Motor neuron (in vitro differentiated cells): ENCODE results near the gene USP36. TPM values are rescaled to one million over a fixed set of nuclear protein-coding genes. Genes with fewer than 3 reads are reported as not detected.

Source experiments
- ATAC-seq, 8 experiments: fragments of 200-7000 bp; cut with Tn5 transposase; replicated peaks in 6 of 8; 2 replicates each; pipeline ENCODE4 v1.8.0; 2021; ENCODE audit warnings: mild to moderate bottlenecking in 8 of 8, moderate library complexity in 8 of 8
- H3K27ac ChIP-seq, 2 donors: fragments of 250-450 bp; sonication (Bioruptor Pico); 2 replicates each; pipeline ENCODE4 v1.9.0; 2021; ENCODE audit warnings: antibody characterized with exemption in 2 of 2, mild to moderate bottlenecking in 2 of 2, moderate library complexity in 1 of 2
- H3K4me1 ChIP-seq, 2 donors: fragments of 250-450 bp; sonication (Bioruptor Pico); replicated peaks in 1 of 2; 2 replicates each; pipeline ENCODE4 v1.6.1; 2021; ENCODE audit warnings: antibody characterized with exemption in 2 of 2, mild to moderate bottlenecking in 2 of 2, moderate library complexity in 1 of 2
- H3K4me3 ChIP-seq, 5 donors: fragments of 250-450 bp; sonication (Bioruptor Pico); 2 replicates each; pipeline ENCODE4 v1.9.0; 2021; ENCODE audit warnings: antibody characterized with exemption in 5 of 5, mild to moderate bottlenecking in 5 of 5, moderate library complexity in 4 of 5
- WGBS, 10 experiments: fragments of 450-650 bp; shearing (Covaris generic); methylation state at CpG; one replicate each; pipeline ENCODE4 v1.0.0; 2022; 5-methylcytosine and 5-hydroxymethylcytosine counted together
- in situ Hi-C, 9 experiments: fragments of 400-800 bp; cut with MboI; loops; one replicate each; pipeline ENCODE4 v1.15.0; 2021; ENCODE audit warnings: low sequenced_read_pairs in 9 of 9, low pct_unique_long_range_greater_than_20kb in 2 of 9; ENCODE audit not compliant: unreplicated experiment in 9 of 9
- total RNA-seq, 8 experiments: library from RNA; unstranded; fragments of 300-600 nt; gene quantifications; 2 replicates each; pipeline versions ENCODE4 v1.2.3 to v1.2.4, GENCODE V29; 2022

The USP36 gene
- total RNA-seq, 8 experiments from 2014 or later, result 16.1 to 57.5 (median 25.9) TPM

DNA sequence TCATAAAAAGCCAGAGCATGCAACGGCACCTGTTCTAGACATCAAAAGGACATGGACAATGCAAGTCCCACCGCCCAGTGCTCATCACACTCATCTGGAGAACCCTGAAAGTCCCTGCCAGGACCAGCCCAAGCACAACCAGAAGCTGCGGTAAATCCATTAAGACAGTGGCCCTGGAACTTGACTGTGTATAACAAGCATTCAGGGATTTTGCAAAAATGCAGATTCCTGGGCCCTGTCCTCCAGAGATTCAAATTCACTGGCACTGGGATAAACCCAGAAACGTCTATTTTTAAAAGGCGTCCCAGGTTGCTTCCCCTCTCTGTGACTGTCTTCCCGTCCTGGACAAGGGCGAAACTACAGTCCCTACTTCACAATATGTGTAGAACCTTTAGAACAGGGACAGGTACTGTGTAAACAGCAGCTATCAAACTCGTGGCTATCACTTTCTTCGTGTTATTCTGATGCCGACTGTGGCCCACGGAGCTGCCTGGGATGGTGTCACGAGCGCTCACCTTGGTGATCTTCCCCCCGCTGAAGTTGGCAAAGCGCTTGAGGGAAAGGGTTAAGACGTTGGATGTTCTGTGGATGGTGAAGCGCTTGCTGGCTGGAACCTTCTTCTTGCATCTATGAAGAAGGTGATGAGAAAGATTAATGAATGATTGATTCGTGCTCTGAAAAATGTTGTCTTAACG is 22.3 kb downstream of the USP36 start:
- H3K4me3 ChIP-seq, result no peak overlapping the region
- H3K4me1 ChIP-seq, result no peaks in the 10 kb centered on the region
- WGBS, 10 experiments, result 74 to 98% (median 92%) methylated on average over 1 to 18 of the region's 19 CpGs
- in situ Hi-C loops, result loop anchor here in 1 of 9 experiments (10.0 kb wide), 1 partner anchor 703 kb away; no protein-coding TSS in a partner anchor
- no peak overlapping the region for H3K27ac ChIP-seq
- no peak for ATAC-seq

DNA sequence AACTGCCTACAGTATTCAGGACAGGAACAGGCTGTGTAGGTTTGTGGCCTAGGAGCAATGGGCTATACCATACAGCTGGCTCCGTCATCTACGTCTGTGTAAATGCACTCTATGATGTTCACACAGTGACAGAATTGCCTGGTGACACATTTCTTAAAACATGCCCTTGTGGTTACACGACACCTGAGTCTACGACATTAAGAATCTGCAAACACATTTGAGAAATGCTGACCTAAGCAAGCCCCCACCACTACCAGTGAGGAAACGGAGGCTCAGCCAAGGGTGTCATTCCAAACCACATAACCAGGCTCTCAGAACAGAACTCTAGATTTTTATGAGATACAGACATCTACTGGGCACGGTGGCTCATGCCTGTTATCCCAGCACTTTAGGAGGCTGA is 23.5 kb downstream of the USP36 start:
- Histone ChIP-seq H3K4me3 (no peak overlapping the region), H3K27ac (no peak overlapping the region), H3K4me1 (no peaks in the 10 kb centered on the region)
- WGBS, 10 experiments, result 67 to 100% (median 100%) methylated on average over 1 to 6 of the region's 6 CpGs; no CpG with 5 or more reads in 3 of the 10 experiments
- in situ Hi-C loops, result loop anchor here in 1 of 9 experiments (10.0 kb wide), 1 partner anchor 702 kb away; no protein-coding TSS in a partner anchor
- no peak for ATAC-seq

- in situ Hi-C loops, result loop anchor here in 1 of 9 experiments (10.0 kb wide), 1 partner anchor 701 kb away; no protein-coding TSS in a partner anchor
- Histone ChIP-seq H3K4me3 (no peak overlapping the region), H3K27ac (no peak overlapping the region), H3K4me1 (no peaks in the 10 kb centered on the region)
- peak in 4 of 8 experiments; percentile 16 to 37 (median 26) for ATAC-seq
- 51 to 100% (median 92%) methylated on average over 1 to 7 of the region's 7 CpGs for WGBS, 10 experiments
Measured at GRCh38 chr17:78815696-78816095, 24.9 kb downstream of the USP36 start.

DNA sequence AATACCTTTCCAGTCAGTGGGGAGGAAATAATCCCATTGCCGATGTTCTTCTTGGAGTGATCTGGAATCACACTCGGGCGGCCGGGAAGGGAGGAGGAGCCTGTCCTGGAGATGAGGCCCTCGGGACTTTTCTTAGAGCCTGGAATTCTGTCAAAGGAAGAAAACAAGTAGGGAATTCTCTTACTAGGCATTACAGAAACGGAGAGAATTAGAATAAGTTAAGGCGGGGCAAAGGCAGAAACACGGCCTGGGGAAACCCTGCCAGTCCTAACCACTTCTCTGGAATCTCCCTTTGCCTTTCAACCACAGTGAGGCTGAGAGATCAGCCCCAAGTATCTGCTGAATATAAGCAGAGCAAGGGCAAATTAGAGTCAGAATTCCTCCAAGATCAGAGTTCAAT is 27.8 kb downstream of the USP36 start:
- no peak overlapping the region for H3K27ac ChIP-seq
- in situ Hi-C loops, result loop anchor here in 1 of 9 experiments (10.0 kb wide), 1 partner anchor 698 kb away; no protein-coding TSS in a partner anchor

DNA sequence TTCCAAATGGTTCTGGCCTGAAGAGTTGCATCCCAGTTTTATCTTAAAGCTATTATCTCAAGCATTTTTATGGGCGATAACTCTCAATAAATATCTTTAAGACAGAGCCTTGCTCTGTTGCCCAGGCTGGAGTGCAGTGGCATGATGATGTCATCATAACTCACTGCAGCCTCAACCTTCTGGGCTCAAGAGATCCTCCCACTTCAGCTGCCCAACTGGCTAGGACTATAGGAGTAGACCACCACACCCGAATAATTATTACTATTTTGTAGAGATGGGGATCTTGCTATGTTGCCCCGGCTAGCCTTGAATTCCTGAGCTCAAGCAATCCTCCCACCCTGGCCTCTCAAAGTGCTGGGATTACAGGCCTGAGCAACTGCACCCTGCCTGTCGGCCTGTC is 32.5 kb downstream of the USP36 start:
- in situ Hi-C loops, result no loop called here
- H3K4me1 ChIP-seq, result no peaks in the 10 kb centered on the region
- H3K4me3 ChIP-seq, result no peak overlapping the region
- ATAC-seq, result peak in 6 of 8 experiments; percentile 16 to 62 (median 49)
- H3K27ac ChIP-seq, result no peak overlapping the region
- 0 to 100% (median 82%) methylated on average over 1 to 4 of the region's 4 CpGs; no CpG with 5 or more reads in 2 of the 10 experiments for WGBS, 10 experiments

More for the DNA sequence above, 27.8 kb downstream of the USP36 start:
- Histone ChIP-seq H3K4me3 (no peak overlapping the region), H3K4me1 (no peaks in the 10 kb centered on the region)
- 0 to 83% (median 61%) methylated on average over 1 to 6 of the region's 8 CpGs; no CpG with 5 or more reads in 4 of the 10 experiments for WGBS, 10 experiments
- ATAC-seq, result peak in 3 of 8 experiments; percentile 53 to 80 (median 65)

DNA sequence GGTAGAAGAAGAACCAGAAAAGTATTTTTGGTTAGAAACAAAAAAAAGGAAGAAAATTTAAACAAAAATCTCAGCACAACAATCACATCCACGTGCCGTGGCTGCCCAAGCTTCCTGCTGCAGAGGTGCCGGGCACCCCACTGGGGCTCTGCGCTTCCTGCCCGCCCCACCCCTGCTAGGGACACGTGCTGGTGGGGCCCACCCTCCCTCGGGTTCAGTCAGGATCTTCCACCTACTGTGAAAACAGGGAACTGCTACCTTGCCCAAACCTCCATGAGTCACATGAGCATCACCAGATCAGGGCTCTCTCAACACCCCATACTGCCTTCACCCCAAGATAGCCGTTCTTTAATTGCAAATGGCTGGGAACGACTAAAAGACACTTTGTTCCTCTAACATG is 34.2 kb downstream of the USP36 start:
- ATAC-seq, result no peak
- Histone ChIP-seq H3K27ac (no peak overlapping the region), H3K4me3 (no peak overlapping the region), H3K4me1 (no peaks in the 10 kb centered on the region)
- 76 to 100% (median 84%) methylated on average over 2 to 7 of the region's 9 CpGs; no CpG with 5 or more reads in 3 of the 10 experiments for WGBS, 10 experiments
- in situ Hi-C loops, result no loop called here

DNA sequence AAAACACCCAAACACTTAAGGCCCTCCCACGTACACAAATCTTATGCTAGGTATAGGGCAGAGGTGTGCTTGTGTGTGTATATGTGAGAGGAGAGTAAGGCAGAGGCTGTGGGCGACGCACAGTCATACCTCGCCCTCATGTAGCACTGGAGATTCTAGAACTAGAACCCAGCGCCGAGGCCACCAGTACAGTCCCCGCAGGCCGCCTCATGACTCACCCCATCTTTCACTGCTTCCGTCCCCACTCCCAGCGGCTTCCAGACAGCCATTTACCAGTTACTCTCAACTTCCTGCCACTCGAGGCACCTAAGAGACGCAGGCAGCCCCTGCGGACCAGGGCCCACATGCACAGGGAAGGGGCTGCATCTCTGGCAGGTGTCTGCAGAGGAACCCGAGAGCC is 35.3 kb downstream of the USP36 start:
- in situ Hi-C loops, result no loop called here
- no peak for ATAC-seq
- Histone ChIP-seq H3K27ac (no peak overlapping the region), H3K4me1 (no peaks in the 10 kb centered on the region), H3K4me3 (no peak overlapping the region)
- WGBS, 10 experiments, result 80 to 100% (median 90%) methylated on average over 1 to 6 of the region's 14 CpGs; no CpG with 5 or more reads in 5 of the 10 experiments

DNA sequence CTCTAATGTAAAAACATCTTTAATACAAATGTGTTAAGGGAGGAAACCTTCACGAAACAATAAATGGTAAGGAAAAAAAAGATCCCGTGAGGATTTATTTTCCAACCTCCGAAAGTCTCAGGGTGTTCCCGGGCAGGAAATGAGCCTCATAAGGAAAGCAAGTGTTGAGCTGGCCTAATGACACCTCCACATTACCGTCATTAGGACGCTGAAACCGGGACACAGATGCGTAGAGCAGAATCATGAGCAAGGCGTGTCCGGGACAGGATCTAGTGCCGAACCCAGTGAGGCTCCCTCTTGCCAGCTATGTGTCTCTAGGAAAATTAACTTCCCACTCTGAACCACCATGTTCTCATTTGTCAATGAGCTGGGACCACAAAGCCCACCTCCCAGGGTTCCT is 35.8 kb downstream of the USP36 start:
- in situ Hi-C loops, result no loop called here
- no peak overlapping the region for H3K27ac ChIP-seq
- H3K4me1 ChIP-seq, result no peaks in the 10 kb centered on the region
- H3K4me3 ChIP-seq, result no peak overlapping the region
- no peak for ATAC-seq
- WGBS, 10 experiments, result 39 to 100% (median 95%) methylated on average over 1 to 8 of the region's 11 CpGs; no CpG with 5 or more reads in 1 of the 10 experiments

DNA sequence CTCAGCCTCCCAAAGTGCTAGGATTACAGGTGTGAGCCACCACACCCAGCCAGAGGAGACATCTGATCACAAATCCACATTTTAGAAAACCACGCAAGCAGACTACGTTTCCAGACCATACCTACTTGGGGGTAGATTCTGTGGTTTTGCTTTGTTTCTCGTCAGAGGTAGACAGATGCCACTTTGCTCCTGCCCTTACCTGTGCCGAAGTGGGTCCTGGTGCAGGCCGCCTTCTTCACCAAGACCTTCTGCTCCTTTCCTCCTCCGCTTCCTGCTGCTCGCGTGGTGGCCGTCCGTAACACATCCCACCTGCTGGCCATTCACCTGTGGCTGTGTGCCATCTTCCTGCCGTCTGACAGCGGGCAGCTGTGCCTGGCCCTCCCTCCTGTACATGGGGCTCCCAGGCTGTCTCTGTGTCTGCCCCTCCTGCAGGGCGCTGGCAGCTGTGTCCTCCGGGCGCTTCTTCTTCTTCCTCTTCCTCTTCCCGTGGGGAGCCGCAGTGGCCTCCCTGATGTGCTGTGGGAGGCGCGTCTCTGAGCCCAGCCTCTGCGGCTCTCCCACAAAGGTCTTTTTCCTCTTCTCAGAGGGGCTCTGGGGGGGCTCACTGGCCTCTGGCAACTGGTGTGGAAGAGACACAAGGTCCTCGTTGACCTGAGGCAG is 37.3 kb downstream of the USP36 start:
- ATAC-seq, result no peak
- Histone ChIP-seq H3K4me1 (no peaks in the 10 kb centered on the region), H3K4me3 (no peak overlapping the region), H3K27ac (no peak overlapping the region)
- WGBS, 10 experiments, result 83 to 100% (median 97%) methylated on average over 1 to 10 of the region's 21 CpGs; no CpG with 5 or more reads in 4 of the 10 experiments
- in situ Hi-C loops, result no loop called here

- WGBS, 10 experiments, result 80 to 100% (median 90%) methylated on average over 1 to 9 of the region's 14 CpGs; no CpG with 5 or more reads in 4 of the 10 experiments
- in situ Hi-C loops, result no loop called here
- Histone ChIP-seq H3K4me3 (no peak overlapping the region), H3K4me1 (no peaks in the 10 kb centered on the region), H3K27ac (no peak overlapping the region)
- no peak for ATAC-seq
Measured at GRCh38 chr17:78802459-78802858, 38.2 kb downstream of the USP36 start.

GRCh38 chr17:78802008-78802407 is 38.6 kb downstream of the USP36 start:
- Histone ChIP-seq H3K4me1 (no peaks in the 10 kb centered on the region), H3K4me3 (no peak overlapping the region), H3K27ac (no peak overlapping the region)
- in situ Hi-C loops, result no loop called here
- peak in 1 of 8 experiments; percentile 8 for ATAC-seq
- no CpG with 5 or more reads among the region's 30 CpGs for WGBS, 10 experiments

GRCh38 chr17:78800132-78800931 is 40.3 kb downstream of the USP36 start:
- Histone ChIP-seq H3K27ac (no peak overlapping the region), H3K4me3 (no peak overlapping the region), H3K4me1 (no peaks in the 10 kb centered on the region)
- WGBS, 10 experiments, result 67 to 100% (median 89%) methylated on average over 1 to 6 of the region's 18 CpGs; no CpG with 5 or more reads in 4 of the 10 experiments
- ATAC-seq, result no peak
- in situ Hi-C loops, result no loop called here
